Stimulated activated CD8-positive, alpha-beta memory T cell treated with anti-CD3 and anti-CD28 coated beads, Interleukin-12 subunit alpha, Interleukin-12 subunit beta, amount 100 ng/mL, for 24 hours (primary cell): ENCODE measurements around the gene PSAPL1.
"Not testable (repeated sequence)": the region's sequence is repeated elsewhere in the genome, so short reads cannot be mapped to it uniquely, and the experiment has no call there.

ENCODE experiments used
- DNase-seq: peaks from one replicate; pipeline ENCODE4 v3.0.0-alpha.2; 2020; ENCODE audit errors: extremely low read depth

PSAPL1 gene

DNA sequence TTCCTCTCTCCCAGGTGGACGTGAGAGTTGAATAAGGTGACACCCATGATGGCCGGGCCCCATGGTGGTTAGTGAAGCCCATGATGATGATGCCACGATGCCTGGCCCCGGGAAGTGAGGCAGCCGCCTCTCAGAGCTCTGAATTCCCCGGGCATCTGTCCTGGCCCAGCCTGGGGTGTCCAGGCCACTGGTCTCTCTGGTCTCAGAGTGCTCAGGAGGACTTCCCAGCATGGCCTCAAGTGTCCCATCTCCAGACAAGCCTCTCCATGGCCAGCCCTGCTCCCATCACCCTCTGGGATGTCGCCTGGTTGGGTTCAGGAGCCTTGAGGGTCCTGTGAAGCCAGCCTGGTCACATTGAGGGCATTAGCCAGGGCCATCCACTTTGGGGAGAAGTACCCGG is 24.7 kb upstream of the PSAPL1 start:
- DNase-seq = no peak

DNA sequence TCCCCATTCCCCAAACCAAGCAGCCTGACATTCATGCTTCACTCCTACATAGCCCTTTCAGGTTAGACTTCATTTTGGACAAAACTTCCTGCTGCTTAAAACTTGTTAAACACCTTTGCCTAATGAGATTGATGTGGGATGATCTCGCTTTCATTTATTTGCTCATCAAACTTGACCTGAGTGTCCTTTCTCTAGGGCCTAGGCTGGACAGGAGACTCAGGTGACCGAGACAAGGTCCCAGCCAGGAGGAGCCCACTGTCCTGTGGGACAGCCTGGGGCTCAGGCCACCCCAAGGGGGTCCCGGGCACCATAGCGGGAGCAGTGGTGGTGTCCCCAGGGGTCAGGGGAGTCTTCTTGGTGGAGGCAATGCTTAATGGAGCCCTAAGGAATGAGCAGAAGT is 23.7 kb upstream of the PSAPL1 start:
- DNase-seq = no peak

DNA sequence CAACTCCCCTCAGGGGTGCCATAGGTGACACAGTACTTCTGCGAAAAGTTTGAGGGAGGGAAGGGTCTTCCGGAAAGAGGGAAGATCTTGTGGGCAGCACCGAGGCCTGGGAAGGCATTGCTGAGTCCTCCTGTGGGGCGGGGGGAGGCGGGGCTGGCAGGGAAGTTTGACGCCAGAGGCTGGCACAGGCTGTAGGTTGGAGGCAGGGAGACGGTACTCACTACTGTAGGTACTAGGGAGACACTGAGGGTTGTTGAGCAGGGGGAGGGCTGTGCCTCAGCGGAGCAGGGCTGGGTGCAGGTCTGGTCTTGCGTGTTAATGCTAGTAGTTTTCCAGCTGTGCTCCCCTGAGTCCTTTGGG is 23.3 kb upstream of the PSAPL1 start:
- DNase-seq = no peak

DNA sequence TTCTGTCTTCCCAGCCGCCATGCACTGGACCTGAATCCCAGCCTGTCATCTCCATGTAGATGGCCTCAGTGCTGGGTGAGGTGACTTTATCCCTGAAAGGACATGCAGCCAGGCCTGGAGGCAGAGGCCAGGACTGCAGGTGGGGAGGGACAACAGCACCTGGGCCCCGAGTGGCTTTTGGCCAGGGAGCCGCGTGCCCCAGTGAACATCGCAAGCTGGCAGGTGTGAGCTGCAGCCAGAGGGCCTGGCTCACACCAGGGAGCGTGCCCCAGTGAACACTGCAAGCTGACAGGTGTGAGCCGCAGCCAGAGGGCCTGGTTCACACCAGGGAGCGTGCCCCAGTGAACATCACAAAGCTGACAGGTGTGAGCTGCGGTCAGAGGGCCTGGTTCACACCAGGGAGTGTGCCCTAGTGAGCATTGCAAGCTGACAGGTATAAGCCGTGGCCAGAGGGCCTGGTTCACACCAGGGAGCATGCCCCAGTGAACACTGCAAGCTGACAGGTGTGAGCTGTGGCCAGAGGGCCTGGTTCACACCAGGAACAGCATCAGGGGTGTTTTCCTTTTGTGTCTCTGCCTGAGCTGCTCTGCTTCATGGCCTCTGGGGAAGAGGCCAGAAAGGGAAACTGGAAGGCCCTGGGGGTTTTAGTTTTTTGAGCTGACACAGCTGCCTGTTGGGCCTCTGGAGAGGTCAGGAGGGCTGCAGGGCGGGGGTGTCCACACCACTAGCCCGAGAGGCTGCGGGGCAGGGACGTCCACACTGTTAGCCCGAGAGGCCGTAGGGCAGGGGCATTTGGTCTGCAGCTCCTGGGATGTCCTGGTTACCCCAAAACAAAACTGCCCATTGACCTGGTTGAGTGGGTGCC is 22.7 kb upstream of the PSAPL1 start:
- no peak for DNase-seq

DNA sequence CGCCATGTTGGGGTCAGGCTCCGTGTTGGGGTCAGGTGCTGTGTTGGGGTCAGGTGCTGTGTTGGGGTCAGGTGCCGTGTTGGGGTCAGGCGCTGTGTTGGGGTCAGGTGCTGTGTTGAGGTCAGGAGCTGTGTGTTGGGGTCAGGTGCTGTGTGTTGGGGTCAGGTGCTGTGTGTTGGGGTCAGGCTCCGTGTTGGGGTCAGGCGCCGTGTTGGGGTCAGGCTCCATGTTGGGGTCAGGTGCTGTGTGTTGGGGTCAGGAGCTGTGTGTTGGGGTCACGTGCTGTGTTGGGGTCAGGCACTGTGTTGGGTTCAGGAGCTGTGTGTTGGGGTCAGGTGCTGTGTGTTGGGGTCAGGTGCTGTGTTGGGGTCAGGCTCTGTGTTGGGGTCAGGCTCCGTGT is 18.1 kb upstream of the PSAPL1 start:
- DNase-seq = not testable (repeated sequence)

DNA sequence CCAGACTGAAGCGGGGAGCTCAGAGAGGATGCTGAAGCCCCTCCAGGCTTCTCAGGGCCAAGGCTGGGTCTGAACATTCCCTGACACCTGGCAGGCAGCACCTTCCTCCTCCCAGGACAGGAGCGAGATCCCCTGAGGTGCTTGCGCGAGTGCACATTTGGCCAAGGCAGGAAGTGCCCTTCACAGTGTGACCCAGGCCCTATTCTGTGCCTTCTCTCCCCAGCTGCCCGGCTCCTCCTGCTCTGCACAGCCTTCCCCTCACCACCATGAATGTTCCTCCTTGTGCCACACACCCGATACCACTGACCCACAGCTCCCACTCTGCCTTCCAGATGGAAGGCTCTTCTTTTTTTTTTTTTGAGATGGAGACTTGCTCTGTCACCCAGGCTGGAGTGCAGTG is 17.1 kb upstream of the PSAPL1 start:
- no peak for DNase-seq

DNA sequence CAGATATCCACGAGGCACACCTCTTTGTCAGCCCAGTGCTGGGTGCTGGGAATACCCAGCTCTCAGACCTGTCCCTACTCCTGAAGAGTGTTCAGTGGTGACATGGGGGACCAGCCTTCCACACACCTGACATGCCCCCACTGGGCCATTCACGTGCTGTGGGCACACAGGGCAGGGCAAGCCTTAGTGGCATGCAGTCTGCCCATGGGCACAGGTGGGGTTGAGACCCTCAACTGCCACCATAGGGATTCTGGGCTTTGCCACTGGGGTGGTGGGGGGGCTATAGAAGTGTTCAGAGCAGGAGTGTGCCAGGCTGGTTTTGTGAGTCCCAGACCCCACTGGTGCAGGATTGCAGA is 16.7 kb upstream of the PSAPL1 start:
- DNase-seq = no peak

DNA sequence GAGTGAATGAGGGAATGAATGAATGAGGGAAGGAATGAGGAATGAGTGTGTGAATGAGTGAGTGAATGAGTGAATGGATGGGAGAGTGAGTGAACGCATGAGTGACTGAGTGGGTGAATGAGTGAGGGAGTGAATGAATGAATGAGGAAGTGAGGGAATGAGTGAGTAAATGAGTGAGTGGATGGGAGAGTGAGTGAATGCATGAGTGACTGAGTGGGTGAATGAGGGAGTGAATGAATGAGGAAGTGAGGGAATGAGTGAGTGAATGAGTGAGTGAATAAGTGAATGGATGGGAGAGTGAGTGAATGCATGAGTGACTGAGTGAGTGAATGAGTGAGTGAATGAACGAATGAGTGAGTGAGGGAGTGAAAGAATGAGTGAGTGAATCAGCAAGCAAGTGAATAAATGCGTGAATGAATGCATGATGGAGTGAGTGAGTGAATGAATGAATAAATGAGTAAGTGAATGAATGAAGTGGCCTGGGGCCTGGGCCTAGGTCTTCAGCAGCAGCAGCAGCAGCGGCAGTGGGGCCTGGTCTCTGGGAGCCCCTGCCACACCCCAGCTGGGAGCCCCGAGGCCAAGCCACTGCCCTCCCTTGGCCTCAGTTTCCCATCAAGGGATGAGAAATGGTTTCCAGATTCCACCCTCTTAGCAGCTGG is 16.2 kb upstream of the PSAPL1 start:
- DNase-seq = no peak

DNA sequence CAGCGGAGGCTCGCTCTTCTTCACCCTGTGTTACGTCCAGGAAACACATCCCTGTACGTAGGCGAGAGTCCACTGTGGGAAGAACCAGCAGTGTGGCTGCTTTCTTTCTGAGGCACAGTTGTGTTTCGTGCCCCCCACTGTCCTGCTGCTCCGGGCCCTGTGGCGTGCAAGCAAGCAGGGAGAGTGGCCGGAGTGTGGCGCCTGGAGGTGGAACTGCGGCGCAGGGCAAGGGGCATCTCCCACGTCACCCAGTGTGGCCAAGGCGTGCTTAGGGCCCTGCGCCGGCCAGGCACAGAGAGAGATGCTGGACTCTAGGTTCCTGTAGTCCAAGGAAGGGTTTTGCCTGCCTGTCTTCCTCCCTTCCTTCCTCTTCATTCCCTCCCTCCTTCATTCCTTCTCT is 13.3 kb upstream of the PSAPL1 start:
- DNase-seq = no peak

DNA sequence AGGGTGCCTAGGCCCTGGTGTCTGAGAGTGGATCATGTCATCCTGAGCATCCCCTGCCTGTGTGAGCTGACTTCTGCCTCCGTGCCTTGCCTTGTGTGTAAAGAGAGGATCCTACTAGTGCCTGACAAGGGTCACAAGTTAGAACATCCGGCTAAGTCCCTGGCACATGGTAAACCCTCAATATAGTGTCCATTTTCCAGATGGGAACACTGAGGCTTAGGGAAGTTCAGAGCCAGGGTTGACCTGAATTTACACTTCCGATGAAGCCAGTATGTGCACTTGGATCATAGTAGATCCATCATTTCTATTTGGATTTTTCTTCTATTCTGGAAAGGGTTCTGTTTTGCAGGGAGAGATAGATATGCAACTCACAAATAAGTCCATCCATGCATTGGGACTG is 12.5 kb upstream of the PSAPL1 start:
- no peak for DNase-seq

DNA sequence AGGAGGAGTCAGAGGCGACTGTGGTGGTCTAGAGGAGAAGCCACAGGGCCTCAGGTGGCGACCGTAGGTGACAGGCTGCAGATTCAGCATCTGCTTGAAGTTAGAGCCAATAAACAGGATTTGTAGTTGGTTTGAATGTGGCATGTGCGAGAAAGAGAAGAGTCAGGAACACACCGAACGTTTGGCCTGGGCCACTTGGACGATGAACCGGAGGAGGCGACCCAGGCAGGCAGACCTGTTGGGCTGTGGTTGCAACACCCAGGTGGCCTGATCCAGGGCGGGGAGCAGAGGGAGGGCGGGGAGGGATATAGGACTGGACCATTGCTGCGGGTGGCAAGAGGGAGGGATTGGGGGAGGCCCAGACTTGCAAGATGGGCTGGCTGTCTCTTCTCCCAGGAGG is 10.0 kb upstream of the PSAPL1 start:
- no peak for DNase-seq

DNA sequence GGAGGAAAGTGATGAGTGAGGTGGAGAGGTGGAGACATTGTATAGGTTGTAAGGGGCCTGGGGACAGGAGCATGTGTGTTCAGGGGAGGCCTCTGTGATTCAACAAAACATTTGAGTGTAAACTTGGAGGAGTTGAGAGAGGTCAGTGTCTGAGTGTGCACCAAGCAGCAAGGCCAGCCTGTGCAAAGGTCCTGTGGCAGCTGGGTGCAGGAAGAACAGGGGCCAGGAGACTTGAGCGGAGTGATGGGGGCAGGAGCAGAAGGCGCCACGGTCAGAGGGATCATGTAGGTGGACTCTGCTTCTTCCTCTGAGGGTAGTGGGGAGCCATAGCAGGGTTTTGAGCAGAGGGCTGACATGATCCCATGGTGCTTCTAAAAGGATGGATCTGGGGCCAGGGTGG is 9.6 kb upstream of the PSAPL1 start:
- DNase-seq = no peak

DNA sequence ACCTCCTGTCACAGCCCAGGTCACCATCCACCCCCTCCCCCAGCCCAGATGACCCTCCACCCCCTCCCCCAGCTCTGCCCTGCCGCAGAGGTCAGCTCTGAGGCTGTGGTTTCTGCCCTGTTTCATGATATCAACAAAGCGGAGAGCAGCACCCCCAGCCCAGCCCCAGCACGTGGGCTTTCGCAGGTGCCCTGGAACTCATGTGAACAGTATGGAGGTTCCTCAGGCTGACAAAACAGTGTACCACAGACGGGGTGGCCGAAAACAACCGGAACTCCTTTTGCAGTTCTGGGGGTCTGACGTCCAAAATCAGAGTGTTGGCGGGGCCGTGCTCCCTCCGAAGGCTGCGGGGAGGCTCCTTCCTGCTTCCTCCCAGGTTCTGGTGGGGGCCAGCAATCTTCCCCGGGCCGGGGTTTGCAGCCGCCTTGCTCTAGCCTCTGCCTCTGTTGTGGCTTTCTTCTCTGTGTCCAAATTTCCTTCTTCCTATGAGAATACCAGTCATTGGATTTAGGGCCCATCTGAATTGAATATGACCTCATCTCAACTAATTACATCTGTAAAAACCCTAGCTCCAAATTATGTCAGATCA is 7.9 kb upstream of the PSAPL1 start:
- no peak for DNase-seq

DNA sequence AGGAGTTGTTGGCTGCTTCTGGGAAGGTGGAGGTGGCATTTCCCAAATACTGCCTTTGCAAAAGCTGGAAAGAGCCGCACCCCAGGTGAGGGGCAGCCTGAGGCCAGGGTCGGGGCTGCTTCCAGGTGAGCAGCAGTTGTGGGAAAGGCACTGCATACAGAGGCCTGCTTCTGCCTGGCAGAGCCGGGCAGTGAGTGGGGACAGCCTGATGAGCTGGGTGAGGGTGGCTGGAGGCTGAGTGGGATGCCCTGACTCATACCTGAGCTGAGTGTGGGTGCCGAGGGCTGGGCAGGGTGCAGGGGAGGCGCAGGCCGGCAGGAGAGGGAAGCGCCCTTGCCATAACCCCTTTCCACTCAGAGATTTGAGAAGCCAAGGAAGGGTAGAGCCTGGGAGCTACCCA is 6.5 kb upstream of the PSAPL1 start:
- no peak for DNase-seq

DNA sequence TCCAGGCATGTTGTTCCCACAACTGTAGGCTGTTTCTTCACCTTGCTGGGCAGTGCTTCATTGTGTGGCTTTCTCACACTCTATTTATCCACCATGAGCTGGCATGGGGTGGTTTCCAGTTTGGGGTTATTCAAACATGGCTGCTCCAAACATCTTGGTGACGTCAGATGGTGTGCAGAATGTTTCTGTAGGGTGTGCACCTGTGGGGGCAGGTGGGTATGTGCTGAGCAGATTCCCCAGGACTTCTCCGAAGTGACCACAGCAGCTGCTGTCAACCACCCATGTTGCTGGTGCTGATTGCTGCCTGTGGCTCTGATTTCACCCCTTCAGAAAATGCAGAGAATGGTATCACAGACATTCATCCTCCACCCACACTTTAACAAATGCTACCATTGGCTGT is 5.0 kb upstream of the PSAPL1 start:
- DNase-seq = no peak

DNA sequence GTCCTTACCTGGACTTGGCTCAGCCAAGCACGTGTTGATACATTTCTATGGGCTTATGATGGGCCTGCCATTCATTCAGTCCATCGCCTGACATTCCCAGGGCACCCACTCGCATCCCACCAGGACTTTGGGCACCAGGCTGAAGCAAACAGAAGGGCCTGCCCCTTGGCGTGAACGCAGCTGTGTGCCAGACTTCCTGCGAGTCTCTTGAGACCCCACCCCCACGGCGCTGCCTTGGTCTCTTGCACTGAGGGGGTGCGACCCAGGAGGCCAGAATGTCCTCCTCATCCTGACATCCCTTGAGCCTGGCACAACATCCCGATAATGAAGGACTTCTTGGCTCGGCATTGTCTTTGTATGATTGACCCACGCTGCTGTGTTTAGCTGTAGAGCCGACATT is 1.5 kb upstream of the PSAPL1 start:
- DNase-seq = no peak

DNA sequence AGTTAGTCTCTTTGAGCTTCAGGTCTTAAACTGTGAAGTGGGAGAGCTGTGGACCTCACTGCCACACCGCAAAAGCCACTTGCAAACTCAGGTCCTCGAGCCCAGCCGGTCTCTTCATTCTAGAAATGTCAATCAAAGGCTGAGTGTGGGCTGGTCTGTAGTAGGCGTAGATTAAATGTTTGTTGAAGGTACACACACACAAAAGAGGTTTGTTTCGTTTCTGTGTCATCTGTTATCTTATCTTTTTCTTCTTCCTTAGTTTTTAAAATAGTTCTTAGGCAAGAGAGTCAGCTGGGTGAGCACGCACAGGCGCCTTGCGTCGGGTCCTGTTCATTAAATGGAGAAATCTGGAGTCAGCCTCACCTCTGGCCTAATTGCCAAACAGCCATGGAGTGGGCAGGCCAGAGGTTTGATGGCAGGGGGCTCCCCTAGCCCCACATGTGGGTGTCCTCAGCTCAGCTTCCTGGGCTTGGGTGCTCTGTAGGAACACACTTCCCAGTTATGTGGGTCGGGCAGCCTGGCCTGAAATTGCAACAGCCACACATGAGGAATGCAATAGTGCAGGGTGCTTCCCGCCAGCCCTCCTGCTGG is 836 bp upstream of the PSAPL1 start:
- no peak for DNase-seq

DNA sequence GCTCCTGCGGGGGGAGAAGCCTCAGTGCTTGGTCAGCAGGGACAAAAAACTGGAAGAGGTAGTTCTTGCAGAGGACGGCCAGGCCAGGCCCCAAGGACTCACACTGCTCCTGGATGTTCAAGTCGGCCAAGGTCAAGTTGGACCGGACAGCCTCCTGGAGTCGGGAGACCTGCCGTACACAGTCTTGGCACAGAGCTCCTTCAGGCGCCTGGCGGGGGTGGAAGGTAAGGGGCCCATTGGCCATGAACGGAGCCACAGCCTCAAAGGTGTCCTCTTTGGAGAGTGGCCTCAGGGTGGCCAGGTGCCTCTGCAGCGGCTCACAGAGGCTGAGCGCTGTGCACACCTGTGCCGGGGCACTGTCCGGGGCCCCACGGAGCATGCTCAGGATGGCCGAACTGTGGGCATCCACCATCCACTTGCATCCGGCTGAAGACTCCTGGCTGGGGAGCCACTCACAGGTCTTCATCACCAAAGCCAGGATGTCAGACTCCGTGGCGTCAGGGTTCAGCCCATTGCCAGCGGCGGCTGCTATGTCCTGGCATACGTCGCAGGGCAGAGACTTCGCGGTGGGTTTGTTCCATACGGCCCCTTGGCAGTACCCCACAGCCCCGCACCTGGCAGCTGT is 477 bp downstream of the PSAPL1 start:
- DNase-seq = no peak

DNA sequence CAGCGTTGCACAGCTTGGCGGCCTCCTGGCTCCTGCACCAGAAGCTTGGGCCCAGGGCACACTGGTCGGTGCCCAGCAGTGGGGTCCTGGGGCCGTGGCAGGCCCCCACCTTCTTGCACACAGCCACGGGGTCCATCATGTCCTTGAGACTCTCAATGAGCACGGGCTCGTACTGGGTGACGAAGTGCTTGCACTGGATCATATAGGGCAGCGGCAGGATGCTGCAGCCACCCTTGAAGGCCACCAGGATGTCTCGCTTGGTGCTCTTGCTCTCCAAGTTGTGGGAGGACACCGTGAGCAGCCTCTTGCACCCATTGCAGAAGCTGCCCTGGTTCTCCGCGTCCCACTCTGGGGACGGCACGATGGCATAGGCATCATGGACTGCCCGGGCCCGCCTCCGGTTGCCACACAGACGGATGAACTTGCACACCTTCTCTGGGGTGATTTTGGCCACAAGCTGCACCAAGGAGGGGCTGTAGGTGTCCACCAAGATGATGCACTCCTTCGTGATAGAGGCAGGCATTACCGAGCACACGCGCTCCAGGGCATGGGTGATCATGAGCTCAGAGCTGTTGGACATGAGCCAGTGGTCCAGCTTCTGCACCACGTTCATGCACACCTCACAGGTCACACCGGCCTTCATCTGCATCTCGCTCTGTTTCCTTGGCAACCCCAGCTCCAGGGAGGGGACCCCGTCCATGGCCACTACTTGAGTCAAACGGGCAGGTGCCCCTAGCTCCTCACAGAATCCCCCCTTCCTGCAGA is 1.2 kb downstream of the PSAPL1 start:
- no peak for DNase-seq

DNA sequence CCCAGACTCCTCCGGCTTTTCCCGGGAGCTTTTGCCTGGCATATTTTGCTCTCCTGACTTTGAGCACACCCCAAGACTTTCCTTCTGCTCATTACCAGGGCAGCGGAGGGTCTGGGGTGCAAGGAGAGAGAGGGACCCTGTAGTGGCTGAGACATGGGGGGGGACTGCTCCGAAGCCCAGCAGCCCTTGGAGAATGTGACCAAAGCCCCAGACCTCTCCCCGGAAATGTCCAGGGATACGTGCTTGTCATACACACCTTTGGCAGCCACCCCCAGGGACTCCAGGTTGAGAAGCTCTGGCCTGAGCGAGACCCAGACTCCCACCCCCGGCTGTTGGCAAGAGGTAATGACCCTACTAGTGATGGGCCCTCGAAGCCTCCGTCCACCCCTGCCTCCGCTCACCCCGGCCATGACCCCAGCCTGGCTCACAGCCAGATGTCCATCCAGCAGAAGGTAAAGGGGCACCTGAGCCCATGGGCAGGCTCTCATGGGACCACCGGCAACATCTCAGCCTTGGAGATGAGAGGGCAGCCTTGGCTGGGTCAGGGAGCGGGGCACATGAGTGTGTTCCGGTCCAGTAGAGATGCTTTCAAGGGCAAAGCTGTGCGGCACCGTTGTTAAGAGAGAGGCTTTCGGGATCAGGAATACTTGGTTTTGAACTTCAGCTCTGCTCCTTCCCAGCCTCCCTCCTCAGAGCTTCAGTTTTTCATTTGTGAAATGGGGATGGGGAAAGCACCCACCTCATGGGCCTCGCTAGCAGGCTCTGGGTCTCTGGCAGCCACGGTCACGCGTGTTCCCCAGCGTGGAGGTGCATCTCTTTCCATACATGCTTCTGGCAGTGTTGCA is 2.0 kb downstream of the PSAPL1 start:
- DNase-seq = no peak
